Spinal cord (tissue), 10 donors: ENCODE measurements around the gene CSDE1. TPM values are rescaled to one million over a fixed set of nuclear protein-coding genes. Genes with fewer than 3 reads are reported as not detected.

Experiments
- DNase-seq, 6 donors: peaks; one replicate each; pipeline versions ENCODE4 v3.0.0 to v3.0.0-alpha.2; 2013 to 2015; ENCODE audit warnings: low spot score in 6 of 6, low read depth in 4 of 6
- H3K27ac ChIP-seq: one replicate; pipeline ENCODE4 v1.5.1; 2013; ENCODE audit warnings: low read depth, low read length, control low read depth
- H3K27me3 ChIP-seq: one replicate; pipeline ENCODE4 v1.6.1; 2013; ENCODE audit warnings: low read length; ENCODE audit not compliant: control insufficient read depth, insufficient read depth
- H3K36me3 ChIP-seq: one replicate; pipeline ENCODE4 v1.6.1; 2013; ENCODE audit warnings: low read length; ENCODE audit not compliant: control insufficient read depth, insufficient read depth
- H3K4me1 ChIP-seq: one replicate; pipeline ENCODE4 v1.6.1; 2013; ENCODE audit warnings: low read length; ENCODE audit not compliant: control insufficient read depth, insufficient read depth
- H3K4me3 ChIP-seq: one replicate; pipeline ENCODE4 v1.5.1; 2013; ENCODE audit warnings: low read depth, low read length, control low read depth
- H3K9me3 ChIP-seq: one replicate; pipeline ENCODE4 v1.6.1; 2013; ENCODE audit warnings: low read length; ENCODE audit not compliant: control insufficient read depth, insufficient read depth
- WGBS: methylation state at CpG from one replicate; pipeline ENCODE4 v1.1.5; 2013; ENCODE audit warnings: missing lambda C conversion rate; ENCODE audit not compliant: insufficient coverage; 5-methylcytosine and 5-hydroxymethylcytosine counted together
- polyA plus RNA-seq, 2 donors: library from polyadenylated mRNA; unstranded; fragments of 120-200 nt; gene quantifications; one replicate each; pipeline ENCODE4 v1.2.1, GENCODE V29; 2013; ENCODE audit not compliant: insufficient read length in 2 of 2
- total RNA-seq, 2 donors: library from RNA; depleted of rRNA in 1 of 2; stranded (reverse); fragments of 120-200 nt in 1 of 2; fragments of >200 nt in 1 of 2; gene quantifications; one replicate each; pipeline versions ENCODE4 v1.2.3 to v1.2.4, GENCODE V29; 2013 to 2014
- donor health status: healthy.

Gene CSDE1
- total and polyA plus RNA-seq, 4 donors, result 260 to 727 (median 318) TPM

DNA sequence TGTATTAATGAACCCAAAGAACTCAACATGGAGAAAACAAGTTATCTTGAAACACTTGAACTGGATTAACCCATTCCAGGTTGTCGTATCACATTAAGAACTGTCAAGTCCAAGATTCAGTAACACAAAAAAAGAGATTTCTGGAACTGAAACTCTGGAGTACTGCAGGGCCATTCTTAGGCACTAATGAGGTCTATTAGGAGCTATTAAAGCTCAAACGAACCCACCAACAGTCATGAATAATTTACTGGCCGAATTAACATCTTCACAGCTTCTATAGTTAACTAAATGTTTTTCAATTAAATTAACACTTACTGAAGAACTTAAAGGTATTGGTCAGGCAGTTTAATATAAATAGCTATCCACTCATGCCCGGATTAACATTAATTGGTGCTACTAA, 4.6 kb downstream of the CSDE1 start:
- H3K9me3 ChIP-seq, result no peaks in the 10 kb centered on the region
- no peaks in the 10 kb centered on the region for H3K27me3 ChIP-seq
- H3K4me3 ChIP-seq, result no peak overlapping the region
- WGBS, result no CpG with 5 or more reads among the region's 4 CpGs
- no peaks in the 10 kb centered on the region for H3K36me3 ChIP-seq
- peaks cover 14% of the 10 kb centered on the region for H3K4me1 ChIP-seq
- DNase-seq, result peak in 1 of 6 donors; percentile 11
- H3K27ac ChIP-seq, result no peak overlapping the region

DNA sequence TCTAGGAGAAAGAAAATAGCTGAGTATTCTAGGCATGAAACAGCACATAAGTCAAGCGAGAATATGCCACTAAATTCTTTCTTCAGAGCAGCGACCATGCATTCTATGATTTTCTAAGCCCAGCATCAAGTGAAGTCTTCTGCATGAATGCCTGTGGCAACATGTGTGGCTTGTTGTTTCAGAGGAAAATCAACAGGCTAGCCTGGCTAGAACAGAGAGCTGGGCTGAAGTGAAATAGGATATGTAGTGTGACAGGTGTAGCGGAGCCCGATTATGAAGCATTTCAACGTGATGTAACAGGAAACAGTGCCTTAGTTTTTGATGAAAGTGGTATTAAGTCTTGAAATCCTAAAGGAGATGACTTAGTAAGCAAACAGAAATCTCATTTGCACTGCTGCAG, 7.0 kb downstream of the CSDE1 start:
- H3K27ac ChIP-seq, result no peak overlapping the region
- peaks cover 3% of the 10 kb centered on the region for H3K36me3 ChIP-seq
- H3K9me3 ChIP-seq, result no peaks in the 10 kb centered on the region
- peaks cover 11% of the 10 kb centered on the region for H3K4me1 ChIP-seq
- no peak for DNase-seq
- 76% methylated on average over 4 of the region's 5 CpGs for WGBS
- no peak overlapping the region for H3K4me3 ChIP-seq
- no peaks in the 10 kb centered on the region for H3K27me3 ChIP-seq

GRCh38 chr1:114749835-114750234, 7.9 kb downstream of the CSDE1 start:
- H3K9me3 ChIP-seq, result no peaks in the 10 kb centered on the region

DNA sequence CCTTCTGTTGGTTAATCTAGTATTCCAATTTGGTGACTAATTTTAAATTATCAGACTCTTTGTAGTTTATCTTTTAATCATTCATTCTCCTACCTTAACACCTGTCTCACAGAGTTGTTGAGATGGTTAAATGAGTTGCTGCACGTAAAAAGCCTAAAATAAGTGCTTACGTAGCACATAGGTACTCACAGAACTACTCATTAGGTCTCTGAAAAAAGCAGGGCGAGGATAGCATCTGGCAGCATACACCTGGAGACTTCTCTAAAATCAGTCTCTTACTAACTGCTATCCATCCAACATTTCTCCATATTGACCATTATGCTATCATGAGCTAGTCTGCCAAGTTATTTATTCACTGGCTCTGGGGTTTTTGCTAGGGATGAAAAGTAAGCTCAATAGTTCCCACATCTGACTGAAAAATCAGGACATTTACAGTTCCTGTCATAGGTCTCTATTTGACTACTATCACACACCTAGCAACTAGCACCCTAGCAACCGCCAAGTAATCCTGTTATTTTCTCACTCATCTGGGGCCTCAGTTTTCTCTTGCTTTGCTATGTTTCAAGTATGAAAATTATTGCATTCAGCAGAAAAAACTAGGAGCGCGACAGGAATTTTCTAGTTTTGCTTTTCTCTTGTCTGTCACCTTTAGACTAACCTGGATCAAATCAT, 11.2 kb downstream of the CSDE1 start:
- Histone ChIP-seq H3K4me3 (no peak overlapping the region), H3K36me3 (peaks cover 9% of the 10 kb centered on the region), H3K27me3 (no peaks in the 10 kb centered on the region), H3K4me1 (no peaks in the 10 kb centered on the region), H3K9me3 (no peaks in the 10 kb centered on the region), H3K27ac (no peak overlapping the region)
- DNase-seq, result no peak
- WGBS, result 75% methylated on average over 4 of the region's 6 CpGs

More at GRCh38 chr1:114749835-114750234, 7.9 kb downstream of the CSDE1 start:
- no peaks in the 10 kb centered on the region for H3K27me3 ChIP-seq
- H3K27ac ChIP-seq, result no peak overlapping the region
- no CpG with 5 or more reads among the region's 5 CpGs for WGBS
- no peak overlapping the region for H3K4me3 ChIP-seq
- peaks cover 8% of the 10 kb centered on the region for H3K4me1 ChIP-seq
- peaks cover 3% of the 10 kb centered on the region for H3K36me3 ChIP-seq
- no peak for DNase-seq

- Histone ChIP-seq H3K27me3 (no peaks in the 10 kb centered on the region), H3K4me1 (no peaks in the 10 kb centered on the region), H3K27ac (no peak overlapping the region), H3K4me3 (no peak overlapping the region), H3K36me3 (peaks cover 9% of the 10 kb centered on the region), H3K9me3 (no peaks in the 10 kb centered on the region)
- no peak for DNase-seq
- WGBS, result 100% methylated on average over 1 of the region's 2 CpGs
These were observed 12.5 kb downstream of the CSDE1 start for GRCh38 chr1:114745291-114745690.

DNA sequence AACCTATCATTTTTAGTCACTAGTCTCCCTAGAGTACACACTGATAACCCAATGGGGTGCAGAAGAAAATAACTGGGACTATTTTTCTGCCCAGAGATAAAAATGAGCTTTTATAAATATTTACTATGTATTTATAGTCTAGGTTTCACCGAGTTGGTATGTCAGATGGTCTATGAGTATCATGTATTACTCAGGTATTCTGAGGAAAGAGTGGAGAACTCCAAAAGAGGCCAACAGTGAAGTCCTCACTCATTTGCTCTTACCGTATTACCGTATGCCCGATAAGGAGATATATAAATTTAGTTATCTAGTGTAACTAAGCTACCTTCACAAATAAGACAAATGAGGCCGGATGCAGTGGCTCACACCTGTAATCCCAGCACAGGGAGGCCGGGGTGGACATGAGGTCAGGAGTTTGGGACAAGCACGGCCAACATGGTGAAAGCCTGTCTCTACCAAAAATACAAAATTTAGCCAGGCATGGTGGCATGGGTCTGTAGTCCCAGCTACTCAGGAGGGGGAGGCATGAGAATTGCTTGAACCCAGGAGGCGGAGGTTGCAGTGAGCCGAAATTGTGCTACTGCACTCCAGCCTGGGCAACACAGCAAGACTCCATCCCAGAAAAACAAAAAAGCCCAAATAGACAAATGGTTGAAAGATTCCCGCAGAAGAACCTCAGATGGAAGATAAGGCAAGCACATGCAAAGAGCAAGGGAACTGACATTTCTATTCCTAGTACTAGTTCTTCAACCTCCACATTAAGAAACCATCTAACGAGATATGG, 15.6 kb downstream of the CSDE1 start:
- H3K27ac ChIP-seq, result no peak overlapping the region
- DNase-seq, result no peak
- no peaks in the 10 kb centered on the region for H3K27me3 ChIP-seq
- no peaks in the 10 kb centered on the region for H3K9me3 ChIP-seq
- peaks cover 17% of the 10 kb centered on the region for H3K36me3 ChIP-seq
- H3K4me3 ChIP-seq, result no peak overlapping the region
- H3K4me1 ChIP-seq, result no peaks in the 10 kb centered on the region
- WGBS, result 100% methylated on average over 3 of the region's 11 CpGs

- DNase-seq, result no peak
- Histone ChIP-seq H3K27me3 (no peaks in the 10 kb centered on the region), H3K4me1 (no peaks in the 10 kb centered on the region), H3K27ac (no peak overlapping the region), H3K36me3 (peaks cover 26% of the 10 kb centered on the region), H3K4me3 (no peak overlapping the region), H3K9me3 (no peaks in the 10 kb centered on the region)
- no CpG with 5 or more reads among the region's 1 CpG for WGBS
These were observed 17.5 kb downstream of the CSDE1 start for GRCh38 chr1:114740331-114740730.

DNA sequence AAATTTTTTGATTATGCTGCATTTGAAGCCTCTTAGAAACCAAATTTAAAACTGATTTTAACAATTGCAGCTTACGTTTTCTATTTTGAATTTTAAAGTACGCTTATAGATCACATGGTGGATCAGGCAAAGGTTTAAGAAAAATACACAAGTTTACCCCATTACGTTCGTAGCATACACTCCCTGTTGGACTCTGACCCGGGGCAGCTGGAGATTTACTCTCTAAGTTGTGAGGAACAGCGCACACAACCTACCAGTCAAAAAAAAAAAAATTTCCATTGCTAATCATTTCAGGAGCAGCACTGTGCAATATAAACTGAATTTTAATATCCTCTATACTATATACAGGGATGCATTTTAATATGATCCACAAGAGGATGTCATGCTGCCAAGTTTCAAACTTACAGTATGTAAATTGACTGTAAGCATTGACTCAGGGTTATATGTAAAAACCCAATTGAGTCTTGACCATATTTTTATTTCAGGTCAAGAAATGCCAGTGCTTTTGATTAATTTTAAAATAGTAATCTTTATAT, 20.4 kb downstream of the CSDE1 start:
- no peak for DNase-seq

GRCh38 chr1:114735479-114735878, 22.3 kb downstream of the CSDE1 start:
- no peaks in the 10 kb centered on the region for H3K9me3 ChIP-seq
- no peaks in the 10 kb centered on the region for H3K4me1 ChIP-seq
- no peak overlapping the region for H3K4me3 ChIP-seq
- no peak overlapping the region for H3K27ac ChIP-seq
- WGBS, result no CpG with 5 or more reads among the region's 1 CpG
- peaks cover 26% of the 10 kb centered on the region for H3K36me3 ChIP-seq
- DNase-seq, result no peak
- no peaks in the 10 kb centered on the region for H3K27me3 ChIP-seq

More for the DNA sequence above, 20.4 kb downstream of the CSDE1 start:
- WGBS, result no CpG with 5 or more reads among the region's 6 CpGs
- Histone ChIP-seq H3K27me3 (no peaks in the 10 kb centered on the region), H3K4me1 (no peaks in the 10 kb centered on the region), H3K9me3 (no peaks in the 10 kb centered on the region), H3K36me3 (peaks cover 28% of the 10 kb centered on the region), H3K4me3 (no peak overlapping the region), H3K27ac (no peak overlapping the region)
